BLaER1 treated with 17β-estradiol and CSF1 and Interleukin-3, amounts not matched to agents 10 nM and 100 nM (cell line): ENCODE data around the gene ANK3.

ENCODE experiments used
- H3K27ac ChIP-seq, 11 experiments: shearing (Covaris generic); formaldehyde crosslinking; 2 replicates each; pipeline ENCODE4 v1.8.1; 2022
- H3K27me3 ChIP-seq, 11 experiments: shearing (Covaris generic); formaldehyde crosslinking; 2 replicates each; pipeline ENCODE4 v1.8.1; 2022
- H3K36me3 ChIP-seq, 11 experiments: shearing (Covaris generic); formaldehyde crosslinking; 2 replicates each; pipeline ENCODE4 v1.8.1; 2022
- H3K4me1 ChIP-seq, 10 experiments: shearing (Covaris generic); formaldehyde crosslinking; 2 replicates each; pipeline ENCODE4 v1.8.1; 2022
- H3K4me2 ChIP-seq, 11 experiments: shearing (Covaris generic); formaldehyde crosslinking; 2 replicates each; pipeline ENCODE4 v1.8.1; 2022
- H3K4me3 ChIP-seq, 10 experiments: shearing (Covaris generic); formaldehyde crosslinking; 2 replicates each; pipeline ENCODE4 v1.8.1; 2022
- H3K9ac ChIP-seq, 11 experiments: shearing (Covaris generic); formaldehyde crosslinking; 2 replicates each; pipeline ENCODE4 v1.8.1; 2022
- H3K9me3 ChIP-seq, 11 experiments: shearing (Covaris generic); formaldehyde crosslinking; replicated peaks in 1 of 11; 2 replicates each; pipeline ENCODE4 v1.8.1; 2022
- H4K20me1 ChIP-seq, 11 experiments: shearing (Covaris generic); formaldehyde crosslinking; 2 replicates each; pipeline ENCODE4 v1.8.1; 2022
- Cebpa-rat ChIP-seq, 11 experiments: shearing (Covaris generic); IDR thresholded peaks; 2 replicates each; pipeline ENCODE4 v1.8.1; 2022

The ANK3 gene

DNA sequence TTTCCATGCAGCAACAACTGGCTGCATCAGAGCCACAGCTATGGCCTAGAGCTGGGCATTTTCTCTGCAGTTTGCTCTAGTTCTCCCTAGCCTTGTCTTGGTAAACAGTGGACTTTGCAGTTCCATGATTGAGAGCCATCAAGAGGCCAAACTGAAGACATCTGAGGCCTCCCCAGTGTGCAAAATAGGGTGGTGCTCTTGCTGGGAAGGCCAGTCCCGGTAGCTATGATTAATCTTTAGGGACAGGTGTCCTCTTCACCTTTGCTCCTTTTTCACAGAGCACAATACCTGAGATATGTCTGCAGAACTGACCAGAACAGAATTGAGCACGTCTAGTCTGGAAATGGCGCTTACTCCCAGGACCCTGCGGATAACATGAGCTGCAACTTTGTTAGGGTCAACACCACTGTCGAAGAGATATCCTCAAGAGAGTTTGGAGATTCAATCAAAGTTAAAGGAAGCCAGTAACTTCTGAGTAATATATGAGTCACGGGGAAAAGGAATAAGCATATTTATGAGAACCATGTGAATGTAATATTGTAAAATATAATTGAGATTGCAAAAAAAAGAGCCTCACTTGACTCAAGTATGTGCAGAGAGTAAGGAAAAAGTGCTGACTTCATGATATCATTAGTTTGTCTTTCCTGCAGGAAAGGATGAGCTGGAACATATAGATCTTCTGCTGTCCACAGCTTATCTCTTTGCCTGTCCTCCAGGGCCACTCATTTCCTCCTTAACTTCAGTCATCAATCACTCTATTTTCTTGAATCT, 76.7 kb downstream of the ANK3 start:
- Histone ChIP-seq H3K27me3 (no peaks in the 10 kb centered on the region), H3K27ac (no peak overlapping the region), H3K9me3 (no peaks in the 10 kb centered on the region), H3K36me3 (no peaks in the 10 kb centered on the region), H4K20me1 (no peaks in the 10 kb centered on the region), H3K4me2 (peak overlapping the region in 3 of 11 experiments; percentile 48 to 78 (median 72); a peak in 6 of 22 replicates), H3K4me3 (no peak overlapping the region), H3K4me1 (peaks cover 0 to 29% (median 0%) of the 10 kb centered on the region in 10 experiments; a peak in 6 of 20 replicates), H3K9ac (no peak overlapping the region)
- no peak for TF ChIP-seq Cebpa-rat (IDR thresholded peaks at IDR 0.05)

DNA sequence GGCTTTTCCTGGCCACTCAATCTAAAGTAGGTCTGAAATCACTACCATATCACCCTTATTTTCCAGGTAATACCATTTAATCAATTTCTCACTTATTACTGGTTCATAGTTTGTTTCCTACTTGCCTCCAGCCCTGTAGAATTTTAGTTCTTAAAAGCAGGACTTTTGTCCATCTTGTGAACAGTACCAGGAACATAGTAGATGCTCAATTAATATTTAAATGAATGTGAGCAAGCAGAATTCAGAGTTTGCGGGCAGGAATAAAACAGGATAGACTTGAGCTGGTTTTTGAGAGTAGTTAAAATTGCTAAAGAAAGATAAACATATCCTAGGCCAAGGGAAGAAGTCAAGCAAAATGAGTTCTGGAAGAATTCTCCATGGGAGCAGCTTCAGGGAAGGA, 77.9 kb downstream of the ANK3 start:
- TF ChIP-seq Cebpa-rat (IDR thresholded peaks at IDR 0.05) = no peak
- H3K27me3 ChIP-seq = no peaks in the 10 kb centered on the region
- peaks cover 0 to 29% (median 0%) of the 10 kb centered on the region in 10 experiments; a peak in 6 of 20 replicates for H3K4me1 ChIP-seq
- no peaks in the 10 kb centered on the region for H3K36me3 ChIP-seq
- H3K9ac ChIP-seq = no peak overlapping the region
- no peak overlapping the region for H3K27ac ChIP-seq
- H4K20me1 ChIP-seq = no peaks in the 10 kb centered on the region
- no peaks in the 10 kb centered on the region for H3K9me3 ChIP-seq
- no peak overlapping the region for H3K4me2 ChIP-seq
- no peak overlapping the region for H3K4me3 ChIP-seq

DNA sequence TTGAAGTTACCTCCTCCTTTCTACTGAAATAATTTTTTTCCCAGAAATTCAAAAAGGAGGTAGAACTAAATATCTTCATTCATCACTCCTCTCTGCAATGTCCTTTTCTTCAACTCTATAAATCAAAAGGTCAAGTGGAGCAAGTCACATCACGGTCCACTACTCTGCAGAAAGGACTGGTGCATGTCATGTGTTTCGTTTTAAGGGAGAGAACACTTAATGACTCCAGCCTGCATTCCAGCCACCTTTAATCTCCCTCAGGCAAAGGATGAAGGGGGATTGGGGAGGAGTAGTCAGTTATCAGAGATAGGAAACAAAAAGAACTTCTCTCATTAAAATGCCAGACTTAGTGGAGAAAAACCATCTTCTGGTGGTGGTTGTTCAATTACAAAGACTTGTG, 78.9 kb downstream of the ANK3 start:
- no peaks in the 10 kb centered on the region for H4K20me1 ChIP-seq
- H3K9ac ChIP-seq = no peak overlapping the region
- no peak overlapping the region for H3K4me2 ChIP-seq
- H3K27ac ChIP-seq = no peak overlapping the region
- H3K9me3 ChIP-seq = no peaks in the 10 kb centered on the region
- no peaks in the 10 kb centered on the region for H3K27me3 ChIP-seq
- H3K4me1 ChIP-seq = peaks cover 0 to 29% (median 0%) of the 10 kb centered on the region in 10 experiments; a peak in 6 of 20 replicates
- H3K36me3 ChIP-seq = no peaks in the 10 kb centered on the region
- TF ChIP-seq Cebpa-rat (IDR thresholded peaks at IDR 0.05) = no peak
- no peak overlapping the region for H3K4me3 ChIP-seq

DNA sequence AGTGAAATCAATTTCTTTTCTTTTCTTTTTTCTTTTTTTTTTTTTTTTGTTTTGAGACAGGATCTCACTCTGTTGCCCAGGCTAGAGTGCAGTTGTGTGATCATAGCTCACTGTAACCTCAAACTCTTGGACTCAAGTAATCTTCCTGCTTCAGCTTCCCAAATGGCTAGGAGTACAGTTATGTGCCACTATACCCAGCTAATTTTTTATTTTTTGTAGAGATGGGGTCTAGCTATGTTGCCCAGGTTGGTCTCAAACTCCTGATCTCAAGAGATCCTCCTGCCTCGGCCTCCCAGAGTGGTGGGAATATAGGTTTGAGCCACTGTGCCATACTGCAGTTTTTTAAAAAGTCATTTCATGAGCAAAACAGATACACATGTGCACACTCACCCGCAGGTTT, 79.8 kb downstream of the ANK3 start:
- H3K27me3 ChIP-seq = no peaks in the 10 kb centered on the region
- H3K4me2 ChIP-seq = no peak overlapping the region
- TF ChIP-seq Cebpa-rat (IDR thresholded peaks at IDR 0.05) = no peak

DNA sequence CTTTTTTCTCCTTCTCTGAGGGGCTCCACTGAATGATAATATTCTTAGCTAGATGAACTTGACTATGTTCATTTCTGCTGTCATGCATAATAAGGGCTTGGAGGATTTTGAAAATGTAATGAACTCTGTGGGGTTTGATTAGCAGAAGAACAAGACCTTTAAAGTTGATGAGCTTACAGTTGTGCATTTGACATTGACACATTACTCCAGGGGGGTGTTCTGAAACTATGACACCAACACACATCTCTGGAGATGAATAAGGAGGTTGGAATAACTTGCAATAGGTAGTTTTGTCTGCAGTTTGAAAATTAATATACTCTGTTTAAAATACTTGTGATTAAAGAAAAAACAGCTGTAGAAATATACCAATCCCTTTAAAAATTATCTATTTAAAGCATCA, 80.3 kb downstream of the ANK3 start:
- H3K4me3 ChIP-seq = no peak overlapping the region
- no peak overlapping the region for H3K9ac ChIP-seq
- H4K20me1 ChIP-seq = no peaks in the 10 kb centered on the region
- no peaks in the 10 kb centered on the region for H3K9me3 ChIP-seq
- H3K27ac ChIP-seq = no peak overlapping the region
- H3K4me2 ChIP-seq = no peak overlapping the region
- no peaks in the 10 kb centered on the region for H3K27me3 ChIP-seq
- no peaks in the 10 kb centered on the region for H3K36me3 ChIP-seq
- H3K4me1 ChIP-seq = peaks cover 0 to 20% (median 0%) of the 10 kb centered on the region in 10 experiments; a peak in 6 of 20 replicates
- TF ChIP-seq Cebpa-rat (IDR thresholded peaks at IDR 0.05) = no peak

More for the DNA sequence above, 79.8 kb downstream of the ANK3 start:
- Histone ChIP-seq H3K4me1 (peaks cover 0 to 25% (median 0%) of the 10 kb centered on the region in 10 experiments; a peak in 6 of 20 replicates), H3K9ac (no peak overlapping the region), H3K27ac (no peak overlapping the region), H4K20me1 (no peaks in the 10 kb centered on the region), H3K36me3 (no peaks in the 10 kb centered on the region), H3K9me3 (no peaks in the 10 kb centered on the region), H3K4me3 (no peak overlapping the region)

DNA sequence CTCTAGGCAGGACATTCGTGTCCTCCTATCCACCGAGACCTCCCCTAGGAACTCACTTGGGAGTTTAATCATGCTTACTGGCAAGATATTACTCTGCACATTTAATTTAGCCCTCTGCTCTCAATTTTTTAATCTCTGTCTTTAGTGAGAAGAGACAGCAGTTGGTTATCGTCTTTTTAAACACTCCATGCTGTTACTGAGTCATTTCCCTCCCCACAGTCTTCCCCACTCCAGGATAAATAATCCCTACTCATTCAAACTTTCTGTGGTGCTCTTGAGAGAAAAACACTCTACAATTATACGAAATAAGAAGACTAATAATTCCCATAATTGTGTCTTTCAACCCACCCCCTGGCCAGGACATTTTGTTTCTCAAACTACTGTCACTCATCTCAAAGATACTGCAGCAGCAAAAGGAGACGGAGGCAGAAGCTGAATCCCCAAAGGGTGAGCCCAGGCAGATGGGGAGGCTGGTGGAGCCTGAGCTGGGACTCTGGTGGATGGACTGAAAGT, 84.2 kb downstream of the ANK3 start:
- no peak for TF ChIP-seq Cebpa-rat (IDR thresholded peaks at IDR 0.05)
- no peak overlapping the region for H3K27ac ChIP-seq
- H3K36me3 ChIP-seq = no peaks in the 10 kb centered on the region
- H3K9ac ChIP-seq = no peak overlapping the region
- no peaks in the 10 kb centered on the region for H4K20me1 ChIP-seq
- H3K4me2 ChIP-seq = no peak overlapping the region
- H3K4me1 ChIP-seq = no peaks in the 10 kb centered on the region
- peaks cover 0 to 4% (median 0%) of the 10 kb centered on the region in 11 experiments; a peak in 1 of 22 replicates for H3K9me3 ChIP-seq
- no peak overlapping the region for H3K4me3 ChIP-seq
- H3K27me3 ChIP-seq = no peaks in the 10 kb centered on the region

DNA sequence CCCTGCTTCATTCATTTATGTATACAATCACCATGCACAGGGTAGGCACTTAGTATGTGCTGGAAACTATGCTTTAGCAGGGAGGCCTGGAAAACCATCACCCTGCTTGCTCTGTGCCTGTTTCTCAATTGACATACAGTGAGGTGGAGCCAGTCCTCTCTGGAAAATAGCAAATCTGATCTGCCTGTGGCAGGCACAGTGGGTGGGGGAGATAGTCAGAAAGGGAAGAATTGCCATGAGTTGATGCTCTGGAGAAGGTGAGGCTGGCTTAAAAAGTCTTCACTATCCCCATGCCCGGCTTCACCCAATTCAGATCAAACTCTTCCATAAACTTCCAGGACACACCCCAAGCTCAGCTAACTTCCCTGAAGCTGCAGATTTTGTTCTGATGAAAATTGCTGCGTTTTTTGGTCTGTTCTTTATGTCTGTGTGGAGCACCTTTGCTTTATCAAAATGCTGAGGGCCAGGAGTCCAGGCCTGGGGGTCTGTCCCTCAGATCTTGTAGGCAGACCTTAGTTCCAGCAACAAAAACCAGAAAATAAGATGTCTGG, 84.8 kb downstream of the ANK3 start:
- Histone ChIP-seq H3K27ac (no peak overlapping the region), H3K36me3 (no peaks in the 10 kb centered on the region), H3K27me3 (no peaks in the 10 kb centered on the region), H3K4me1 (no peaks in the 10 kb centered on the region), H3K9ac (no peak overlapping the region), H3K4me2 (no peak overlapping the region), H3K4me3 (no peak overlapping the region), H3K9me3 (peaks cover 0 to 4% (median 0%) of the 10 kb centered on the region in 11 experiments; a peak in 1 of 22 replicates), H4K20me1 (no peaks in the 10 kb centered on the region)
- no peak for TF ChIP-seq Cebpa-rat (IDR thresholded peaks at IDR 0.05)

DNA sequence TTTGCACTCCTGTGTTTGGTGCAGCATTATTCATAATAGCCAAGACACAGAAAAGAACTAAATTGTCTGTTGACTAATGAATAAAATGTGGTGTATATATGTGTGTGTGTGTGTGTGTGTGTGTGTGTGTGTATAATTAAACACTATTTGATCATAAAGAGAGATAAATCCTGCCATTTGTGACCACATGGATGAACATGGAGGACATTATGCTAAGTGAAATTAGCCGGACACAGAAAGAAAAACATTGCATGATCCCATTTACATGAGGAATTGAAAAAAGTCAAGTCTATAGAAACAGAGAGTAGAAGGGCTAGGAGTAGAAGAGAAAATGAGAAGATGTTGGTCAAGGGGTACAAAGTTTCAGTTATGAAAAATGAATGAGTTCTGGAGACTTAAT, 85.9 kb downstream of the ANK3 start:
- Histone ChIP-seq H3K4me2 (no peak overlapping the region), H3K27me3 (no peaks in the 10 kb centered on the region), H3K4me1 (no peaks in the 10 kb centered on the region), H3K9me3 (peaks cover 0 to 4% (median 0%) of the 10 kb centered on the region in 11 experiments; a peak in 1 of 22 replicates), H3K27ac (no peak overlapping the region), H3K4me3 (no peak overlapping the region), H3K36me3 (no peaks in the 10 kb centered on the region), H3K9ac (no peak overlapping the region), H4K20me1 (no peaks in the 10 kb centered on the region)
- TF ChIP-seq Cebpa-rat (IDR thresholded peaks at IDR 0.05) = no peak

DNA sequence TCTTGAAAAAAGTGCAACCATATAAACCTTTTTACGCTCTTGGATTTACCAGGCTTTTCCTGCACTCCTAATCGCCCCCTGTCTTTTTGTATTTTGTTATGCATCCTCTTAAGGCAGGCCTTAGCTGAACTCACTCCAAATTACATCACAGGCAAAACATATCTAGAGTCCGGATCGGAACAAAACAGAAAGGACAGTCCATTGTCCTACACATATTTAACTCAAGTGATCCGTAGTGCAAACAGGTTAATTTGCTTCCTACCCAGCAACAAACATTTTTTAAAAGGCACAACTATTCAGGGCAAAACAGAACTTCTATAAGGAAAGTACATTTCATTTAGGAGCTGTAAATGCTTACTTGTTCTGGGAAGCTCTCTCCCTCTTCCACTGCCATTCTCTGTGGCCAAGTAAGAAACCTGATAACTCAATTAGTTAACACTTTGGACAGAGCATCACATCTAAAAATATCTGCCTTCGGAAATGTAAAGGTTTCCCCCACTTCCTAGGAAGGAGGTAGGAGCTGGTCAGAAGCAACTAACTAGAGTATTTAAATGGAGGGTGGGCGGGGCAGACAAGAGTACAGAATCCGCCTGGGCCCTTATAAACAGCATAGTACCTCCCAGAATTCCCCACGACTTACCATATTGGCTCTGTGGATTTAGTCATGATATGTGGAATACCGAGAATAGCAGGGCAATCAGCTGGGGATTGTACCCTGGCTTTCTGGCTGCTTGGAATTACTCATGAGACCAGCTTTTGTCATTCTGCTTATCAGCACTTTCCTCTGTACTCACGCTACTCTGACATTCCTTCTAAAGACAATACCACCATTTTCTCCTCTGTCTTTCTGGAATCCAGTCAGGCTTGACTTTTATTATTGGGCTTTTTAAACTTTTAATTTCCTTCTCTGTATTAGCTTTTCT, 89.5 kb downstream of the ANK3 start:
- Histone ChIP-seq H3K4me3 (no peak overlapping the region), H3K36me3 (no peaks in the 10 kb centered on the region), H3K9ac (no peak overlapping the region)

More for the DNA sequence above, 89.5 kb downstream of the ANK3 start:
- Histone ChIP-seq H3K4me2 (no peak overlapping the region), H3K9me3 (peaks cover 0 to 4% (median 0%) of the 10 kb centered on the region in 11 experiments; a peak in 1 of 22 replicates), H3K27ac (no peak overlapping the region), H4K20me1 (no peaks in the 10 kb centered on the region), H3K27me3 (no peaks in the 10 kb centered on the region), H3K4me1 (no peaks in the 10 kb centered on the region)
- no peak for TF ChIP-seq Cebpa-rat (IDR thresholded peaks at IDR 0.05)
